ENCODE results near the gene ACYP2.
"Not testable (repeated sequence)": the region's sequence is repeated elsewhere in the genome, so short reads cannot be mapped to it uniquely, and the experiment has no call there.

ACYP2 gene

GRCh38 chr2:54115284-54116137 is at the start of gene ACYP2:
TSS of gene ACYP2 (plus strand) at chr2:54115615.
- H4K20me1 ChIP-seq (ENCODE audit: insufficient read depth, low read length, poor library complexity, severe bottlenecking) = no peaks in the 10 kb centered on the region
- peaks cover 12% of the 10 kb centered on the region for H3K4me1 ChIP-seq (ENCODE audit: insufficient read depth, low read length, poor library complexity, severe bottlenecking)
- H3K9me2 ChIP-seq (replicated peaks; ENCODE audit: low read depth, low read length) = no peaks in the 10 kb centered on the region
- H3K4me3 ChIP-seq (ENCODE audit: low read length, poor library complexity, severe bottlenecking) = peak within 1 kb of the TSS; percentile 77
- H3K36me3 ChIP-seq (ENCODE audit: insufficient read depth, low read length) = no peaks in the 10 kb centered on the region
- TF ChIP-seq CTCF (conservative IDR thresholded peaks at IDR 0.05; ENCODE audit: low read length) (no peak; the same call in 1 of the 2 replicates), EZH2phosphoT487 (IDR thresholded peaks at IDR 0.05; ENCODE audit: borderline replicate concordance) (no peak)
- H3K9ac ChIP-seq (ENCODE audit: low read depth, low read length, poor library complexity, severe bottlenecking) = peak within 1 kb of the TSS; percentile 89
- peaks cover 14% of the 10 kb centered on the region for H3K79me2 ChIP-seq (ENCODE audit: insufficient read depth, low read length)
- H3K4me2 ChIP-seq (ENCODE audit: low read depth, low read length, poor library complexity, severe bottlenecking) = peak within 1 kb of the TSS; percentile 98
- no peaks in the 10 kb centered on the region for H3F3A ChIP-seq (ENCODE audit: low read depth)
- peaks cover 2% of the 10 kb centered on the region; the same call in 1 of the 2 replicates for H3K9me3 ChIP-seq (ENCODE audit: insufficient read depth, low read depth, low read length)
- H2AFZ ChIP-seq (ENCODE audit: low read length) = peak within 1 kb of the TSS; percentile 88
- no peaks in the 10 kb centered on the region for H3K27me3 ChIP-seq (ENCODE audit: insufficient read depth, low read length, poor library complexity, severe bottlenecking)

DNA sequence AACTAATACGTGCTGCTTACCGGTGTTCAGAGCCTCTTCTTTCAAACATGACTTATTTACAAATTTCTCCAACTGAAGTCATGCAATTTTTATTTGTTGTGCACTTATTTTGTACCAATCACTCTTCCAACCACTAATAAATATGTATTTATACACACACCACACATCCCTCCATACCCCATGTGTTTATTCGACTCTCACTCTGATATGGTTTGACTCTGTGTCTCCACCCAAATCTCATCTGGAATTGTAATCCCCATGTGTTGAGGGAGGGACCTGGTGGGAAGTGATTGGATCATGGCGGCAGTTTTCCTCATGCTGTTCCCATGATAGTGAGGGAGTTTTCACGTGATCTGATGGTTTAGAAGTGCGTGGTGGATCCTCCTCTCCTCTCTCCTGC is 49.5 kb upstream of the ACYP2 start:
- H3K27me3 ChIP-seq (ENCODE audit: insufficient read depth, low read length, poor library complexity, severe bottlenecking) = no peaks in the 10 kb centered on the region
- no peak overlapping the region for H3K4me2 ChIP-seq (ENCODE audit: low read depth, low read length, poor library complexity, severe bottlenecking)
- no peaks in the 10 kb centered on the region for H3F3A ChIP-seq (ENCODE audit: low read depth)
- TF ChIP-seq CTCF (conservative IDR thresholded peaks at IDR 0.05; ENCODE audit: low read length) = no peak
- no peak for TF ChIP-seq EZH2phosphoT487 (IDR thresholded peaks at IDR 0.05; ENCODE audit: borderline replicate concordance)
- no peak overlapping the region for H2AFZ ChIP-seq (ENCODE audit: low read length)
- no peak overlapping the region for H3K9ac ChIP-seq (ENCODE audit: low read depth, low read length, poor library complexity, severe bottlenecking)
- no peaks in the 10 kb centered on the region for H3K9me3 ChIP-seq (ENCODE audit: insufficient read depth, low read depth, low read length)
- H3K4me1 ChIP-seq (ENCODE audit: insufficient read depth, low read length, poor library complexity, severe bottlenecking) = no peaks in the 10 kb centered on the region
- no peaks in the 10 kb centered on the region for H3K79me2 ChIP-seq (ENCODE audit: insufficient read depth, low read length)
- H3K36me3 ChIP-seq (ENCODE audit: insufficient read depth, low read length) = no peaks in the 10 kb centered on the region
- no peaks in the 10 kb centered on the region for H3K9me2 ChIP-seq (replicated peaks; ENCODE audit: low read depth, low read length)
- H3K4me3 ChIP-seq (ENCODE audit: low read length, poor library complexity, severe bottlenecking) = no peak overlapping the region
- no peaks in the 10 kb centered on the region for H4K20me1 ChIP-seq (ENCODE audit: insufficient read depth, low read length, poor library complexity, severe bottlenecking)

GRCh38 chr2:54067851-54068375 is 47.5 kb upstream of the ACYP2 start:
- Histone ChIP-seq H3K9ac (ENCODE audit: low read depth, low read length, poor library complexity, severe bottlenecking) (no peak overlapping the region), H3K27me3 (ENCODE audit: insufficient read depth, low read length, poor library complexity, severe bottlenecking) (no peaks in the 10 kb centered on the region), H2AFZ (ENCODE audit: low read length) (no peak overlapping the region), H3K36me3 (ENCODE audit: insufficient read depth, low read length) (no peaks in the 10 kb centered on the region), H3F3A (ENCODE audit: low read depth) (no peaks in the 10 kb centered on the region), H3K4me1 (ENCODE audit: insufficient read depth, low read length, poor library complexity, severe bottlenecking) (no peaks in the 10 kb centered on the region), H3K79me2 (ENCODE audit: insufficient read depth, low read length) (no peaks in the 10 kb centered on the region), H3K4me3 (ENCODE audit: low read length, poor library complexity, severe bottlenecking) (no peak overlapping the region), H4K20me1 (ENCODE audit: insufficient read depth, low read length, poor library complexity, severe bottlenecking) (no peaks in the 10 kb centered on the region), H3K4me2 (ENCODE audit: low read depth, low read length, poor library complexity, severe bottlenecking) (no peak overlapping the region), H3K9me2 (replicated peaks; ENCODE audit: low read depth, low read length) (no peaks in the 10 kb centered on the region), H3K9me3 (ENCODE audit: insufficient read depth, low read depth, low read length) (no peaks in the 10 kb centered on the region)
- TF ChIP-seq EZH2phosphoT487 (IDR thresholded peaks at IDR 0.05; ENCODE audit: borderline replicate concordance) (no peak), CTCF (conservative IDR thresholded peaks at IDR 0.05; ENCODE audit: low read length) (no peak)

DNA sequence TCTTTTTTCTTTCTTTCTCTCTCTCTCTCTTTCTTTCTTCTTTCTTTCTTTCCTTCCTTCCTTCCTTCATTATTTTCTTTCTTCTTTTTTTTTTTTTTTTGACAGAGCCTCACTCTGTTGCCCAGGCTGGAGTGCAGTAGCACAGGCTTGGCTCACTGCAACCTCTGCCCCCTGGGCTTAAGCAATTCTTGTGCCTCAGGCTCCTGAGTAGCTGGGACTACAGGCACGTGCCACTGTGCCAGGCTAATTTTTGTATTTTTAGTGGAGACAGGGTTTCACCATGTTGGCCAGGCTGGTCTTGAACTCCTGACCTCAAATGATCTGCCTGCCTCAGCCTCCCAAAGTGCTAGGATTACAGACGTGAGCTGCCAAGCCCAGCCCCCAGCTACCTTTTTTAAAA is 42.9 kb upstream of the ACYP2 start:
- not testable (repeated sequence) for H3K9me2 ChIP-seq (replicated peaks; ENCODE audit: low read depth, low read length)

More for the DNA sequence above, 42.9 kb upstream of the ACYP2 start:
- H3K4me2 ChIP-seq (ENCODE audit: low read depth, low read length, poor library complexity, severe bottlenecking); H3K27me3 ChIP-seq (ENCODE audit: insufficient read depth, low read length, poor library complexity, severe bottlenecking); H3K79me2 ChIP-seq (ENCODE audit: insufficient read depth, low read length); H3K4me1 ChIP-seq (ENCODE audit: insufficient read depth, low read length, poor library complexity, severe bottlenecking); H4K20me1 ChIP-seq (ENCODE audit: insufficient read depth, low read length, poor library complexity, severe bottlenecking); H3F3A ChIP-seq (ENCODE audit: low read depth); H3K9me3 ChIP-seq (ENCODE audit: insufficient read depth, low read depth, low read length); H3K36me3 ChIP-seq (ENCODE audit: insufficient read depth, low read length); H3K4me3 ChIP-seq (ENCODE audit: low read length, poor library complexity, severe bottlenecking); H2AFZ ChIP-seq (ENCODE audit: low read length); H3K9ac ChIP-seq (ENCODE audit: low read depth, low read length, poor library complexity, severe bottlenecking): not testable (repeated sequence)
